PC-9 (cell line): Measurements from ENCODE around the gene PGAM1.

Experiments used
- CTCF ChIP-seq: fragments of 200-600 bp; sonication (generic); conservative IDR thresholded peaks from 2 replicates; pipeline ENCODE4 v1.6.1; 2017; ENCODE audit warnings: mixed run types, antibody characterized with exemption, mild to moderate bottlenecking, moderate library complexity
- EZH2 ChIP-seq: fragments of 200-600 bp; sonication (generic); IDR thresholded peaks from 2 replicates; pipeline ENCODE4 v1.8.0; 2017; ENCODE audit warnings: antibody characterized with exemption, low read depth

GRCh38 chr10:97459111-97459510 lies 33.1 kb downstream of the PGAM1 start:
- TF ChIP-seq CTCF (no peak), EZH2 (no peak)
